HG03103 (cell line): Measurements from ENCODE around the gene SSMEM1.
"Not testable (repeated sequence)": the region's sequence is repeated elsewhere in the genome, so short reads cannot be mapped to it uniquely, and the experiment has no call there.

Experiments
- ATAC-seq: cut with Tn5 transposase; IDR thresholded peaks from one replicate; pipeline ENCODE4 v1.9.1; 2021; ENCODE audit warnings: low read depth; ENCODE audit not compliant: unreplicated experiment

The SSMEM1 gene

DNA sequence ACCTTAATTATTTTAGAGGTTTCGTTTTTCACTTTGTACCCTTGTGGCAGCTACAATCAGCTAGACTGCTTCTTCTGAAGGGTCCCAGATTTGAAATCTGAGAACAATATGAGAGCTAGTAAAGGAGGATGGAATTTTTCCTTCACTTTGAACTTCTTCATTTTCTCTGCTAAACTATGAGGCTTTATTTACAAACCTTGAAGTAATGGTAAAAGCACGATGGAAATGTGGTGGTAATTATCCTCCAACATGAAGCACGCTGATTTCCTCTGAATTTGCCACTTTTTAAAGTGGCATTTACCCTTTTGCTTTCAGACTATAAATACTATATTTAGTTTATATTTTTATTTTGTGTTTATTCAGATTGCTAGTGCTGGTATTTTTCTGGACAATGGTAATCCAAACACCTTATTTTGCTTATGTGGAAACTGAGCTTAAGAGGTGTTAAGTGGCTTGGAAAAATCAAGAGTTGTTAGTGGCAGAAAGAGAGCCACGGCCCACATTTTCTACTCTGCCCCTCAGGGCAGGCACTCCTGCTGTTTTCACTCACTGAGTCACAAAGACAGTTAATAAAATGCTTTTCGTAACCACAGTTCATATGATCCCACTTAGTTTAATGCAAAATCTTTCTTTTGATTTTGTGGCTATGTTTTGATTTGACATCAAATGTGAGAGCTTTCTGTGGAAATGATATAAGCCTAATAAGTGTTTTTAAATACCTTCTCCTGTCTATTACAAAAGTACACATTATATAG lies 2.7 kb downstream of the SSMEM1 start:
- no peak for ATAC-seq

DNA sequence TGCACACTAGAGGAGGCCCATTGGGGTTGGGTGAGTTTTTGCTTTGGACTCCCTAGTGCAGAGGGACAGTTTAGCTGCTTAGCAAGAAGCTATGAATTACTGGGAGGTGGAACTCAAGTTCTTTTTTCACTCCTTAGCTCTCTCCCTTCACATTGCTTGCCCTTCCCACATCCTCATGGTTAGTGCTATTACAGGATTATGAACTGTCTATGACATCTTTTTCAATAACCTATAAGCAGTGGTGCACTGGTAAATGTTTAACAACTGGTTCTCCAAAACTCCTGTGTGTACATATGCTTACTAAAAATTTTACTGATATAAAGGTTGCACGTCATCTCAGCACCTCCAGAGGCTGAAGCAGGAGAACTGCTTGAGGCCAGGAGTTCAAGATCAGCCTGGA lies 6.2 kb downstream of the SSMEM1 start:
- no peak for ATAC-seq

DNA sequence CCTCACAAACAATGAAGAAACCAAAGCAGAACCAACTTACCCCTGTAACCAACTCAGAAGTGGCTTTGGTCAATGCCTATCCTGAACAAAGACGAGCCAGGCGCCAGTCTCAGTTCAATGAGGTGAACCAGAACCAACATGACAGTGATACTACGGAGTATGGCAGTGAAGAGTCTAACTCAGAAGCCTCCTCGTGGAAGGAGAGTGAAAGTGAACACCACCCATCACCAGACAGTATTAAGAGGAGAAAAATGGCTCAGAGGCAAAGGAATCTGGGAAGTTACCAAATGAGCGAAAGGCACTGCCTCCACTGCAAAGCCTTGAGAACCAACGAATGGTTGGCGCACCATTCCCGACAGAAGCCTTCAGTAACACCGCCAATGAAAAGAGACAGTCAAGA lies 8.4 kb downstream of the SSMEM1 start:
- ATAC-seq = no peak

DNA sequence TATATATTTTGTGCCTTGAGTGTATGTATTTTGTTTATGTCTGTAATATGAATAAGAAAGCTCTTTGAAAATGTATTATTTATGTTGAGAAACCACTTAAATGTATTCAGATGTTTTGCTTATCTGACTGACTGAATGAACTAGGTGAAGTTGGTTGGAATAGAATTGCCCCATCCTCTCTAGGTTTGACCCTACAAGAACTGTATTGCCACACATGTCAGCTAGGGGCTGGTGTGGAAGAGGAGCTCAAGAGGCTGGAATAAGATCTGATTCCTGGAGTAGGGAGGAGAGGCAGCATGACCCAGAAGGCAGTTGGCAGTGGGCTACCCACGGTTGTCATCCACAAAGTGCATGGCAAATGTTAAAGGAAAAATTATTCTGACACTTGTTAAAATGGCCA lies 9.1 kb downstream of the SSMEM1 start:
- no peak for ATAC-seq

DNA sequence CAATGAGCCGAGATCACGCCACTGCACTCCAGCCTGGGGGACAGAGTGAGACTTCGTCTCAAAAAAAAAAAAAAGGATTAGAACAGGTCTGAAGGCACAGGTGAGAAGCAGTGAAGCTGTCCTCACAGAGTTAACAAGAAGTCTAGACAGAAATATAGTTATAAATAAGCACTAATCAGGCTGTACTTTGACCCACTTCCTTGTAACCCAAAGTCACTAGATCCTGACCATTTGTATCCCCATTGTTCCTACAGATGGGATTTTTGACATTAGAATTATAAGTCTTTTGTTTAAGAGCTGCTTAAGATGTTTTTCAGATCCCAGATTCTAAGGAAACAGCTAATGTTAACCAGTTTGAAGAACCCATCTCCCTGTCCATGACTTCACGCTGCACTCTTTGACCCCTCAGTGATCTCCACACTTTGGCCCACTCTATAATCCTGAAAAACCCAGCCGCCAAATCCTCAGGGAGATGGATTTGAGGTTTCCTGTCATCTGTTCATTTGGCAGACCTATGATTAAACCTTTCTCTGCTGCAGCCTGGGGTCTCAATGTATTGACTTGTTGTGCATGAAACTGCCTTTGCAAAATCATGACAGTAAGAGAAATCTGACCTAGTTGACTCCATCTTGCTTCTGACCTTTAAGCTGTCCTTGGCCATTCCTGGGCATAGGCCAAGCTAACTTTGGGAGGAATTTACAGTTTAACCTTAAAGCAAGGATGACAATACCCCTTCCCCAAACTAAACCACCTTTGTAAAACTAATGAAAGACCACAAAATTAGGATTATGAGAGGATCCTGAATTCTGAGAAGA lies 11.4 kb downstream of the SSMEM1 start:
- no peak for ATAC-seq

DNA sequence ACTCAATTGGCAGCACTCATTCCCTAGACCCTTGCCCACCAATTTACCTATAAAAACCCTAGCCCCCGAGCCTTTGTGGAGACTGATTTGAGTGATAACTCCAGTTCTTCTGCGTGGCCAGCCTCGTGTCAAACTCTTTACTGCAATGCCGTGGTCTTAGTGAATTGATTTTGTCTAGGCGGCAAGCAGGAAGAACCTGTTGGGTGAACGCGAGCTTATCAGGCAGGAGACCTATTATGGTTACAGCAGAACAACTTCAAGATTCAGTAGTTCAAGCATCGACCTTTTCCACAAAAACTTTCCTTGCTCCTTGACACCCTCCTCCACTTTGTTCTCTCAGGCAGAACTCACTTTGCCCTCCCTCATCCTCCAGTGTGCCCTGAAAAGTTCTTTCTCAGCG lies 12.2 kb downstream of the SSMEM1 start:
- ATAC-seq = no peak

DNA sequence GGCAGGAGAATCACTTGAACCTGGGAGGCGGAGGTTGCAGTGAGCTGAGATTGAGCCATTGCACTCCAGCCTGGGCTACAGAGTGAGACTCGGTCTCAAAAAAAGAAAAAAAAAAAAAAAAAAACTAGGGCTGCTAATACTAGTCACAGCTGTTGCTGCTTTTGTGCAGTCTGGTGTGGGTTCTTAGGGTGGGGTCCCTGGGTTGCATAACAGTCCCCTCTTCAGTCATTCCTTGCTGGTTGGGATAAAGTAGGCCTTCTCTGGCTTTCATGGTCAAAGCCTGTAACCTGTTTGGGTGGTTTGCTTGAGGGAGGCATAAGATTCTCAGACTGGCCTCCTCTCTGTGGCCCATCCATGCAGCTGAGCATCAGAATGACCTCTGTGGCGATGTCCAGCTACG lies 14.1 kb downstream of the SSMEM1 start:
- no peak for ATAC-seq

DNA sequence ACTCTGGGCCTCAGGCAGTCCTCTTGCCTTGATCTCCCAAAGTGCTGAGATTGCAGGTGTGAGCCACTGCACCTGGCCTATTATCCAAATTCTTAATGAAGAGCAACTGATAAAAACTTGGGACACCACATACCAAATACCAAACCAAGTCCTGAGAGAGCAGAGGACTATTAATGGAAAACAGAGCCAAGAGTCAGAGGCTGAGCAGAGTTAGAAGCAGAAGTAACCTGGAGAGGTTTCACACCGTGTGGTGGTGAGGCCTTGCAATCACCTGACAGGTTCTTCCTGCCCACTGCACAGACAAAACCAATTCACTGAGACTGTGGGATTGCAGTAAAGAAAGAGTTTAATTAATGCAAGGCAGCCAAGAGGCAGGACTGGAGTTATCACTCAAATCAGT lies 16.0 kb downstream of the SSMEM1 start:
- no peak for ATAC-seq

DNA sequence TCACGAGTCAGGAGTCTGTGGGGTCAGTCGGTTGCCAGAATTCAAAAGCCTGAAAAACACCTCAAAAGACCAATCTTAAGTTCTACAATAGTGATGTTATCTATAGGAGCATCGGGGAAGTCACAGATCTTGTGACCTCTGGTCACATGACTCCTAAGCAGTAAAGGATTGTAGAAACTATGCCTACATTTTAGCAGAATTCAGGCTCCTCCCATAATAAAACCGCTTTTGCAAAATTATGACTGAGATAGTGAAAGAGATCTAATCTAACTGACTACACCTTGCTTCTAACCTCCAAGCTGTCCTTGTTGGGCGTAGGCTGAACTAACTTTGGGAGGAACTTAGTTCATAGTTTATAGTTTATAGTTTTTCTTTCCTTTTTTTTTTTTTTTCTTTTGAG lies 16.6 kb downstream of the SSMEM1 start:
- no peak for ATAC-seq

DNA sequence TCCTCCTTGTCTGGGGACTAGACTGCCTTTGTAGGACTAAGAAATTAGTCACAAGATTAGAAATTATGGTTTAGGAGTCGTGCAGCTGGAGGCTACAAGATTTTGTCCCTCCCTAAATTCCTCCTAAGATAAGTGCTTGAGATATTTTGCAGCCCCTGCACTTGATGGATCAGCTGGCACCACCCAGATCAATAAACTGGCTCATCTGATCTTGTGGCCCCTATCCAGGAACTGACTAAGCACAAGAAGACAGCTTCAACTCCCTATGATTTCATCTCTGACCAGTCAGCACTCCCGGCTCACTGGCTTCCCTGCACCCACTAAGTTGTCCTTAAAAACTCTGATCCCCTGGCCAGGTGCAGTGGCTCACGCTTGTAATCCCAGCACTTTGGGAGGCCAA lies 17.3 kb downstream of the SSMEM1 start:
- not testable (repeated sequence) for ATAC-seq

DNA sequence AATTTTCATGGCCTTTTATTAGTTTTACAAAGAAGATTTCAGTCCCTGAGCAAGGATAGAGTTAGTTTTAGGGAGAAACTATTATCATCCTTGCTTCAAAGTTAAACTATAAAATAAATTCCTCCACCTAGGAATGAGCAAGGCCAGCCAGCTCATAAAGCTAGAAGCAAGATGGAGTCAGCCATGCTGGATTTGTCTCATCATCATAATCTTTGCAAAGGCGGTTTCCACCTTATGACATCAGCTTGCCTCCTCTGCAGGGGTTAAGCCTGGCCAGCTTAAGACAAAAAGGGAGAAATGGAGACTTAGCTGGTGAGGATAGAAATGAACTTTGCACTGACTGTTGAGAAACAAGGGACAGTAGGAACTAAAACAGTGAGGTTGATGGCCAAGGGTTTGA lies 18.7 kb downstream of the SSMEM1 start:
- no peak for ATAC-seq

DNA sequence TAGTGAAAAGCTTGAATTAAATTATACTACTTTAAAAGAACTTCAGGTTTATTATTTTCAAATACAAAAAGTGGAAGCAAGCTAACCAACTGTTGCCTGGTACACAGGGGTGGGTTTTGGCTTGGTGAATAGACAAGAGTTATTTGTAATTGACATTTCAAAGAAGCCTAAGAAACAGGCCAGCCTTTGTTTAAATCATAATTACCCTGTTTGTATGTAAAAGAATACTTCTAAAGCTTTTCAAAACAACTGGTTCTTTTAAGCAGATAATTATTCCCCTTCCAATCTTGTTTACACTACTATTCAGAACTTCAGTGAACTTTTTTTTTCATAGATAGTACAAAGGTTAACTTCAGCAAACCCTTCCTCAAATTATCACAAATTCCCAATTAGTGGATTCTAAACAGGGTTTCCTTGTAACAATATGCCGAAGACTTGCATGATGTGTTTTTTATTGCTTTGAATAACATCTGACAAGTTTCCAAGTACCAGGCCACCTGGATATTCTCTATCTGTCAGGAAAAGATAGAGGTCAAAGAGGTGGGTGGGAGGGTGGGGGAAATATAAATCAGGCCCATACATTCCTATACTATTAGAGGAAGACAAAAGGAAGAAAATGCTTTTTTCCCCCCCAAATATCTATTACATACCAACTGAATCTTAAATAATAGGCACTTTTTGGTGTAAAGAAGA lies 20.4 kb downstream of the SSMEM1 start:
- no peak for ATAC-seq

DNA sequence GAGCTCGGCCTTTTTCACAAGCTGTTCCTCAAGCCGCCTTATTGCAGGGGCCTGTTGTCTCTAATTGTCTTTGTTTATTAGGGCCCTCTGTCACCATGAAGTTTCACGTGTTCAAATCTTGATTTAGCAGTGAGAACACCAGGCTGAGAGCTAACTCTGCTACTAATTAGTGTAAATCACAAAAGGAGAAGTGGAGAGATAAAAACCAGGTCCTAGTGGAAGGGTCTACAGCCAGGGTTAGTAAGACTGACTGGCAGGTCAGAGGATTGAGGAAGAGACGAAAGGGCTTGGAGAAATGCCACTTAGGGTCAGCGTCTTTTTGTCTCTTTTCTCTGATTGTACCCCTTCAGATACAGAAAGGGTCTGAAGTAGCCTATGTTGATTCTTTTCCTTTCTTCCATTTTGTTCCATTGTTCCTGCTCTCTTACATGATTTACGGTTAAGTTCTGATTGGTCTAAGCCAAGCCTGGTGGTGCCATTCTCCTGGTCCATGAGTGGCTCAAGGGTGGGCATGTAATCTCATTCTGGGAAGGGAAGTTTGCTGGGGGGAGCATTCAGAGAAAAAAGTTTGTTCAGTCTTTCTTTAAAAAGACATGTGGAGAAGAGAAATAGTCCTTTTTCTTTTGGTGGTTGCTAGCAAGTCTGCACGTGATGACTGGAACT lies 21.3 kb downstream of the SSMEM1 start:
- no peak for ATAC-seq

DNA sequence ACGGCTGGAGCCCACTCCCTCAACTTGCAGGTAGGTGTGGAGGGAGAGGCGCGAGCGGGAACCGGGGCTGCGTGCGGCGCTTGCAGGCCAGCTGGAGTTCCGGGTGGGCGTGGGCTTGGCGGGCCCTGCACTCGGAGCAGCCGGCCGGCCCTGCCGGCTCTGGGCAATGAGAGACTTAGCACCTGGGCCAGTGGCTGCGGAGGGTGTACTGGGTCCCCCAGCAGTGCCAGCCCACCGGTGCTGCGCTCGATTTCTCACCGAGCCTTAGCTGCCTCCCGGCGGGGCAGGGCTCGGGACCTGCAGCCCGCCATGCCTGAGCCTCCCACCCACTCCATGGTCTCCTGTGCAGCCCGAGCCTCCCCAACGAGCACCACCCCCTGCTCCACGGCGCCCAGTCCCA lies 22.3 kb downstream of the SSMEM1 start:
- not testable (repeated sequence) for ATAC-seq

DNA sequence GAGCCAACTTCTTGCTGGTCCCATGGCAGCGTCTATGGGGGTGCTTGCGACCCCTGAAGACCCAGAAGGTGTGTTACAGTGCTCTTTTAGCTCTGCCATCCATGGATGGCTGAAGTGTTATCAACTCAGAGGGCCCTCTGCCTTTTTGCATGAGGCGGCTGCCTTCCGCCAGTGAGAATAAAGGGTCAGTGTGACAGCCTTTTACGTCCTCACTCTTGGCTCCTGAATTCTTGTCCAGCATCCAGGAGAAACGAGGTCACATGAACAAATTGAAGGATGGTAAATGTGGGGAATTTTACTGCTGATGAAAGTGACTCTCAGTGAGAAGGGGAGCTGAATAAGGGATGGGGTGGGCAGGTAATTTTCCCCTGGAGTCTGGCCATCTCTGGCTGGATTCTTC lies 24.1 kb downstream of the SSMEM1 start:
- ATAC-seq = no peak

DNA sequence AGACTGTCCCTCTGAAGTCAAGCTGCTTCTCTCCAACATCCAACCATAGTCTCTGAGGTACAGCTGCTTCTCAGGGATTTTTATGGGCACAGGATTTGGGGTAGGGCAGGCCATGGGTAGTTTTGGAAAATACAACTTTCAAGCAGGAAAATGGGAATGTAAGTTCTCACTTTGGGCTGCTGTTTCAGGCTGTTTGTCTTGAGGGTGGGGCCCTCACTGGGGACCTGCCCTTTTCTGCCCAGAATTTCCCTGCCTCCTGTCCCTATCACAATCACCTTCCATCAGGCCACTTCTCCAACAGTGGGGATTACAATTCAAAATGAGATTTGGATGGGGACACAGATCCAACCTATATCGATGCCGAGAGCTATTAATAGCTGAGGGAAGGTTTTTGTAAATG lies 24.5 kb downstream of the SSMEM1 start:
- ATAC-seq = no peak

DNA sequence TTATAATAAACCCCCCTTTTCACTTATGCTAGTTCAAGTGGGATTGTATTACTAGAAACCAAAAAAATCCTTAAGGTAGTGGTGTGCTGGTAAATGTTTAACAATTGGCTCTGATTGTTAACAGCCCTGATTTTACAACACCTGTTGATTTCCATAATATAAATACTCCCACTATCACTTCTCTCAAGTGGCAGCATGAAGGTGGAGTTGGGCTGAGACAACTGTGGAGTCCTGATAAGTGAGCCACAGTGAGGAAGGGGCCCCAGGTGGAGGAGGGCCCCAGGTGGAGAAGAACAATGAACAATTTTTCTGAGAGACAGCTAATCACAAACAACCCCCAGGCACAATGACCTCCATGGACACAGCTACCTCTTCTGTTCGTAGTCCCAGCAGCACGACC lies 26.4 kb downstream of the SSMEM1 start:
- no peak for ATAC-seq

DNA sequence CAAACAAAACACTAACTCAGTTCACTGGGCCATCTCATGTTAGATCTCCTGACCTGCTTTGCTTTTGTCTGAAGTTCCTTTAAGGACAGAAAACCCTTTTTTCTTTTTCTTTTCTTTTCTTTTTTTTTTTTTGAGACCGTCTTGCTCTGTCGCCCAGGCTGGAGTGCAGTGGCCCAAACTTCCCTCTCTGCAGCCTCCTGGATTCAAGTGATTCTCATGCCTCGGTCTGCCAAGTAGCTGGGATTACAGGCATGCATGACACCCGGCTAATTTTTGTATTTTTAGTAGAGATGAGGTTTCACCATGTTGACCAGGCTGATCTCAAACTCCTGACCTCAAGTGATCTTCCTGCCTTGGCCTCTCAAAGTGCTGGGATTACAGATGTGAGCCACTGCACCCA lies 28.7 kb downstream of the SSMEM1 start:
- not testable (repeated sequence) for ATAC-seq

DNA sequence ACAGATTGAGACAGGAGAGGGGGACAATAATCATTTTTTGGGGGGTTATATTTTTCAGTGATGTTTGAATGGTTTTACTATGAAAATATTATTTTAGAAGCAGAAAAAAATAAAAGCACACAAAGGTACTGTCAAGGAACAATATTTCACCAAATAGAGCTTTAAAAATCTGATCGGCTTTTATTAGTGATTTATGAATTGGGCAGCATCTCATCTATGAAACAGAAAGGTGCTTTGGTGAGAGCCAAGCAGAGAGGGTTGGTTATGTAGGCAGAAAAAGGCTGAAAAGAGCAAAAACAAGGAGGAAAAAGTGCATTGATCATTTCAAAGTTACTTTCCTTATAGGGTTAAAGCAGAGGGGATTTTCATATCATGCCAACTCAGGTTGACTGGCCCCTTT lies 32.6 kb downstream of the SSMEM1 start:
- ATAC-seq = no peak

DNA sequence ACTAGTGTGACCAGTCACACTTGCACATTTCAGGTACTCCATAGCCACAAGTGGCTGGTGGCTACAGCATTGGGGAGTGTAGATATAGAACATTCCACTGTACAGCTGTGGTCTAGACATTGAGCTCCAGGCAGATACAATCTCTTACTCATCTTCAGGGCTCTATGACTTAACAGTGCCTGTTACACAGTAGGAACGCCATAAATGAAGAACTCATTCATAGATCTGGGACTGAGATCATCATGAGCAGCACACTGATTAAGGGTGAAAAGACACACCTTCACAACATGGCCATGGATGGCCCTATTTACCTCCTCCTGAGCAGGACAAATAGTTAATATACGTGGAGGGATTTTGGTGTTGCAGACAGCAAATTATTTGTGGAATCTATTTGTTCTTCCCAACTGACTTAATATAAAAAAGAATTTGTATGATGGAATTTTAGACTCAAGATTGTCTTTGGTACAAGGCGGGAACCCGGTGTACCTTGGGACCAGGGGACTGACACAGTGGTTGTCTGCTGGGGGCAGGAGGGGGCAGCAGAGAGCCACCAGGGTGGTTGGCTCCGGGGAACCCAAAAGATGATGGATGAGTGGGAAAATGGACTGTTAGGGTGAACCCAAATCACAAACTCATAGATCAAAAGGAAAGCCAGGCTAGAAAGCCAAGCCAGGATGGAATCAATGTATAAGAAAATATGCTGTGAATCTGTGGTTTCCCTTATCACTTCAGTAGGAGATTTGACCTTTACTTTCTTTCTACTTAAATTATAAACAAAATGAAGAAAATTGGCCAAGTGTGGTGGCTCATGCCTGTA lies 34.7 kb downstream of the SSMEM1 start:
- no peak for ATAC-seq
